IPS-NIHi7 (cell line): ENCODE results near the gene PRX.

Experiments used
- DNase-seq: peaks from one replicate; pipeline ENCODE4 v3.0.0; 2012; ENCODE audit warnings: mixed read lengths; ENCODE audit errors: extremely low spot score

PRX gene

DNA sequence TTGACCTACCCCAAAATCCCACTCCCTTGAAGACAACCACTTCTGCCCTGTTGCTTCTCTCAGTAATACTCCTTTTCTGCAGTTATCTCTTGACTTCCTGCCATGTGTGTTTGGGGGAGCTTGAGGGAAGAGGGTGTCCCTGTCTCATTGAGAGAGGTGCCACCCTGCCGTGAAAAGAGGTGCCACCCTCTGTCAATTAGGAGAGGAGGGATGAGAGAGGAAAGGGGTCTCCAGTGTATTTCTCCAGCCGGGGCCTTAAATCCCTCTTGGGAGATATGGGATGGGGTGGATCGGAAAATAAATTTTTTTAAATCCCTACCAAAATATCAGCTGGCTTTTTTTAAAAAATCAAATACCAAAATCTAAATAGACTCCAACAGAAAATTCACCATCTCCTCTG is 48.2 kb downstream of the PRX start:
- DNase-seq, result no peak

DNA sequence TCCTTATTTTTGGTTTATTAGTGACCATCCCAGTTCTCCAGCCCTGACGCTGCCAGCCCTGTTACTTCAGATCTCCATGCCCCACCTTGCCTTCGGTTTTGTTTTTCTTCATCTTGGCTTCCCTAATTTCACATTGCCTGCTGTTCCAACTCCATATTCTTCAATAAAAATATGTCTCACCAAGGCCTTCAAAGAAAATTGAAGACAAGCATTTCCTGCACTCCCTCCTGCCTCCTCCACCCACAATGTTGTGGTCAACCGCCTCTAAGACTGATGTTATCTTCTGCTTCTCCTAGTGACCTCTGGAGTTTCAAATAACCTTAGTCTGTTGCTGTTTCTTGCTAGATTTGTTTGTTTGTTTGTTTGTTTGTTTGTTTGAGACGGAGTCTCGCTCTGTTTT is 50.1 kb downstream of the PRX start:
- DNase-seq, result no peak

DNA sequence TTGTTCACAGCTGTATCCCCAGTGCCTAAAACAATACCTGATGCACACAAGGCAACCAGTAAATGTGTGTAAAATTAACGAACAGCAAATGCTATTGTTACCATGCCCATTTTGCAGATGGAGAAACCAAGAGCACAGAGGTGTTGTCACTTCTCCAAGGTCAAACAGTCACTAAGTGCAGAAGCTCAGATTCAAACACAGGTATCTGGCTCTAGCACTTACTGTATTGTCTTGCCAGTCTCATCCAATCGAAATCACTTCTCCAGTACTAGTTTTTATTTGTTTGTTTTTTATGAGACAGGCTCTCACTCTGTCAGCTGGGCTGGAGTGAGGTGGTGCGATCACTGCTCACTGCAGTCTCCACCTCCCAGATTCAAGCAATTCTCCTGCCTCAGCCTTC is 51.0 kb downstream of the PRX start:
- DNase-seq, result no peak

GRCh38 chr19:40360708-40361241 is 52.4 kb downstream of the PRX start:
- no peak for DNase-seq

DNA sequence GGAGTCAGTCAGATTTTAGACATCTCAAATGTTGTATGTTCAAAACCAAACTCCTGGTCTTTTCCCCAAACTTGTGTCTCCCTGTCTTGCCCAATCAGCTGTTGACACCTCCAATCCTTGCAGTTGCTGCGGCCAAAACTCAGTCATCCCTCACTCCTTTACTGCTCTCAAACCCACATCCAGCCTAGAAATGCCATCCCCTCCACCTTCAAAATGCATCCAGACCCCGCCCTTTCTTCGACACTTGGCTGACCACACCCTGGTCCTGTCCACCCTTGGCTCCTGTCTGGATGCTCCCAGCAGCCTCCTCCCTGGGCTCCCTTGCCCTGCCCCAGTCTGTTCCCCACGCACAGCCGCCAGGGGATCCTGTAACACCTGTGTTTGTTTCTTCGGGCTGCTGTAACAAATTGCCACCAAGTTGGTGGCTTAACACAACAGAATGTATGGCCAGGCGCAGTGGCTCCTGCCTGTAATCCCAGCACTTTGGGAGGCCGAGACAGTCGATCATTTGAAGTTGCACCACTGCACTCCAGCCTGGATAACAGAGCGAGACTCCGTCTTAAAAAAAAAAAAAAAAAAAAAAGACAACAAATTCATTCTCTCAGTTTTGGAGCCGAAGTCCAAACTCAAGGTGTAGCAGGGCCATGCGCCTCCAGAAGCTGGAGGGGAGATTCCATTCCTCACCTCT is 53.0 kb downstream of the PRX start:
- DNase-seq, result no peak

- no peak for DNase-seq
Observed at GRCh38 chr19:40358773-40359172, 54.4 kb downstream of the PRX start.

DNA sequence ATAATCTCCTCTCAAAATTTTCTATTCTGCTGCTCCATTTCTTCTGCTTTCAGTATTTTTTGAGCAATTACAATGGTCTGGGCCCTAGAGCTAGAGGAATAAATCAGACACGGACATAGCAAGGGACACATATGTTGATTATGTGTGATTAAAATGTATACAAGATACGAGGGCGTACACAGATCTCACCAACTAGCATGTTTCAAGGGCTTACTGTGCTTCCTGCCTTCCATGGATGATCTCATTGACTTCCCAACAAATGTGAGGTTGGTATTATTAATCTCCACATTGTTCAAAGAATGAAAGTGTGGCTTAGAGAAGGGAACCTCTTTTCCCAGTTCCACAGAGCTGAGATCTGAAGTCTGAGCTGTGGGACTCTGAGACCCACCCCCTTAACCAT is 55.5 kb downstream of the PRX start:
- no peak for DNase-seq

GRCh38 chr19:40356681-40357595 is 56.2 kb downstream of the PRX start:
- DNase-seq, result no peak

DNA sequence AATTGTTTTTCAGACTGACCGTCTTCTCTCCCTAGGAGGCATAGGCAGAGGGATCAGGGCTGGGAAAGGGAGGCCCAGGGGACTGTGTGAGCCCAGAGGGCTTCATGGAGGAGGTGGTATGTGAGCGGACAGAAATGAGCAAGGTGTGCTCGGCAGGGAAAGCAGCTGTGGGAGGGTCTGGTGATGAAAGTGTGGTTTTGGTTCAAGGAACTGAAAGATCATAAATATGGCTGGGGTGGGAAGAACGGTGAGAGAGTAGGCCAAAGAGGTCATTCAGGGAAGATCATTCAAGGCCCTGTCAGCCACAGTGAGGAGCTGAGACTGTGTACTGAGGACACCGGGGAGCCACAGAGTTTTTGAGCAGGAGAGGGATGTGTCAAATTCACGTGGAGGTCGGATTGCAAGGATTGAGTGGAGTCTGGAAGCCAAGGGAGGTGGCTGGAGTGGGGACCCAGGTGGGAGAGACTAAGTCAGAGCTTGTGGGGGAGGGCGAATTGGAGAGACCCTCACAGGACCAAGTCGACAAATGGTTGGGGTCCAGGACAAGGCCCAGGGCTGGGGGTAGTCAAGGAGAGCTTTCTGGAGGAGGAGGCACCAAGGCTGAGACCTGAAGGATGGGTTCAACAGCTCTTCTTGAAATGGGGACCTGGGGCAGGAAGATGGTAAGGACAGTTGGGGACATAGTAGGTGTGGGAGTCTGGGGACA is 57.0 kb downstream of the PRX start:
- DNase-seq, result no peak

DNA sequence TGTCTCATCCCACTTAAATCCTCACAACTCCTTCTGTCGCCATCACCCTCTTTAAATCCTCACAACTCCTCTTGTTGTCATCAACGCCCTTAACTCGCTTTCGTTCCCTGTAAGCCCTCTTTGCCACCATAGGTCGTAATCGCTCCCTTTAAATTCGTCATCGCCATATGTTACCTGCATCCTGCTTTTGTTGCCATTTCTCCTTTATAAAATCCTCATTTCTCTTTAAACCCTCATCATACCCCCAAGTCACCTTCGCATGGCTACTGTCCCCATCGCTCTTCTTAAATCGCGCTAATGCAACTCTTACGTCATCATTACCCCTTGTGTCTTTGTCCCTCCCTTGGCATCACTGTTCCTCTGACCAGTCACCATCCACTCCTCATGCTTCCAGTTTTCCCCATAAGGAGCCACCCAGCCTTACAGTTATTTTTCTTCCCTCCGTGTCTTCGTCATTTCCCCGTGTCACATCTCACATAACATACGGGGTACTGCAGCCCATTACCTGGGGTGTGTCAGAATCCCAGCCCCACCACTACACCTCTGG is 64.1 kb downstream of the PRX start:
- no peak for DNase-seq

DNA sequence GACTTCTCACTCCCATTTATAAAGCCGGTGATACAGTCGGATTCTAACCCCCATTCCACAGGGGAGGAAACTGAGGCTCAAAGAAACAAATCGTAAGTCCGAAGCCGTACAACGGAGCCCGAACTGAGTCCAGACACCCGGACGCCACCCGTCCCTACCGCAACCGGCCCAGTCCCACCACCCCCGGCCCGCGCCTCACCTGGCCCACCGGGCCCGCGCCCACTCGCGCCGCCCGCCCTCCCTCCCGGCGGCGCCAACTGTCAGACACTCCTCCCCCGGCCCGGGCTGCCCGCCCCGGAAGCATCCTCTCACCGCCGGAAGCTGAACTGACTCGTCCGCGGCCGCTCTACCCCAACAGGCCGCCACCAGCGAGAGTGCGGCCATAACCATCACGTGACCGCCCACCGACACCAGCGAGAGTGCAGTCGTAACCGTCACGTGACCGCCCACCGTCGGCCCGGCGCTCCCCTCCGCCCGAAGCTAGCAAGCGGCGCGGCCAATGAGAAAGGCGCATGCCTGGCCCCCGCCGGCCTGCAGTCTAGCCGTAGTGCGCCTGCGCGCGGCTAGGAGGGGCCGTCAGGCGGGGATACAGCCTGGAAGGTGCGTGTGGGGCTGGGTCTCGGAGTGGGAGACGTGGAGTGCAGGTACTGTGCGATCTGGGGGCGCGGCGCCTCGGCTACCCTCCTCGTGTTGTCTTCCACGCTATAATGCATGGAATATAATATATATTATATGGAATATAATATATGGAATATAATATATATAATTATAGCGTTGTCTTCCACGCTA is 64.9 kb downstream of the PRX start, which contains the start of the genes C19orf47 and PLD3:
Gene C19orf47 (minus strand): TSS at position 273 of the 789 bp plus-strand sequence. CDS start 6,540 bp downstream, outside the sequence.
Gene PLD3 (plus strand): TSS at position 571 of the 789 bp plus-strand sequence. CDS start 17,789 bp downstream, outside the sequence.
- DNase-seq, result peak; percentile 100

GRCh38 chr19:40344422-40344821 is 68.8 kb downstream of the PRX start:
- no peak for DNase-seq
